CD4-positive, alpha-beta T cell (primary cell): ENCODE data around the gene ZNF142. TPM values are rescaled to one million over a fixed set of nuclear protein-coding genes. Genes with fewer than 3 reads are reported as not detected.

ENCODE experiments used
- ATAC-seq: fragments of 200-7000 bp; cut with Tn5 transposase; one replicate; pipeline ENCODE4 v1.10.0; 2022; ENCODE audit warnings: mild to moderate bottlenecking; ENCODE audit not compliant: poor library complexity
- CTCF ChIA-PET: fragments of 350-600 bp; sonication (Branson Sonifier 250); formaldehyde crosslinking; loops from one replicate; lab custom pipeline; 2021; ENCODE audit warnings: antibody characterized with exemption, inconsistent platforms; lab: Charles Lee
- POLR2A ChIA-PET: fragments of 350-600 bp; sonication (Branson Sonifier 250); formaldehyde crosslinking; loops from one replicate; lab custom pipeline; 2021; ENCODE audit warnings: antibody characterized with exemption, inconsistent platforms; lab: Charles Lee
- DNase-seq, 14 experiments: peaks; one replicate each; pipeline ENCODE4 v3.0.0-alpha.2; 2013 to 2020; ENCODE audit warnings: mixed read lengths in 2 of 14
- H3K27ac ChIP-seq, 2 donors: one replicate each; pipeline versions ENCODE4 v1.5.1 to v1.7.0; 2013; ENCODE audit warnings: low read length in 2 of 2, low read depth in 1 of 2, mild to moderate bottlenecking in 1 of 2
- H3K27me3 ChIP-seq, 2 experiments: 1 replicate in 1 of 2; 2 replicates in 1 of 2; pipeline versions ENCODE4 v1.6.1 to v1.7.0; 2013; ENCODE audit warnings: low read length in 2 of 2, control low read depth in 1 of 2, mild to moderate bottlenecking in 1 of 2, moderate library complexity in 1 of 2; ENCODE audit not compliant: insufficient read depth in 2 of 2, control insufficient read depth in 1 of 2
- H3K36me3 ChIP-seq: one replicate; pipeline ENCODE4 v1.6.1; 2013; ENCODE audit warnings: low read length, control low read depth; ENCODE audit not compliant: insufficient read depth
- H3K4me1 ChIP-seq: one replicate; pipeline ENCODE4 v1.6.1; 2013; ENCODE audit warnings: low read length, control low read depth; ENCODE audit not compliant: insufficient read depth
- H3K4me3 ChIP-seq: one replicate; pipeline ENCODE4 v1.5.1; 2013; ENCODE audit warnings: mild to moderate bottlenecking, low read length, moderate library complexity
- H3K9me3 ChIP-seq, 2 experiments: 1 replicate in 1 of 2; 2 replicates in 1 of 2; pipeline versions ENCODE4 v1.6.1 to v1.7.0; 2013; ENCODE audit warnings: low read length in 2 of 2, mild to moderate bottlenecking in 2 of 2, control low read depth in 1 of 2, moderate library complexity in 1 of 2; ENCODE audit not compliant: control insufficient read depth in 1 of 2, insufficient read depth in 1 of 2
- H3K27ac Mint-ChIP-seq: one replicate; pipeline ENCODE4 v1.8.0; 2020; ENCODE audit warnings: mixed read lengths
- H3K27me3 Mint-ChIP-seq: one replicate; pipeline ENCODE4 v1.8.0; 2021; ENCODE audit warnings: mixed read lengths
- H3K36me3 Mint-ChIP-seq: one replicate; pipeline ENCODE4 v1.8.0; 2021; ENCODE audit warnings: low read depth, mixed read lengths
- H3K4me1 Mint-ChIP-seq: one replicate; pipeline ENCODE4 v1.8.0; 2021; ENCODE audit warnings: low read depth, mixed read lengths
- H3K4me3 Mint-ChIP-seq: one replicate; pipeline ENCODE4 v1.8.0; 2020; ENCODE audit warnings: mild to moderate bottlenecking, mixed read lengths
- H3K9me3 Mint-ChIP-seq: one replicate; pipeline ENCODE4 v1.8.0; 2020; ENCODE audit warnings: mixed read lengths
- intact Hi-C, 2 experiments: fragments of 100-400 bp; cut with DNase I in 1 of 2; cut with micrococcal nuclease in 1 of 2; formaldehyde crosslinking; loops; one replicate each; pipeline versions ENCODE4 v1.15.1 to v1.9.0; 2023 to 2025; cut with DNase I, micrococcal nuclease
- polyA plus RNA-seq, 2 donors: library from polyadenylated mRNA; unstranded; fragments of 120-200 nt; gene quantifications; one replicate each; pipeline ENCODE4 v1.2.1, GENCODE V29; 2013
- total RNA-seq, 174 experiments: library from RNA in 2 of 174; stranded (reverse) in 2 of 174; gene quantifications; one replicate each; pipeline ENCODE4 v1.2.3 and lab custom pipeline; 2021 to 2026
- TF ChIP-seq, protein P1 (sequence below): fragments of 200-600 bp; IDR thresholded peaks from one replicate; pipeline ENCODE4 v1.8.0; 2022; ENCODE audit warnings: antibody characterized with exemption, mild to moderate bottlenecking

Gene ZNF142, protein sequence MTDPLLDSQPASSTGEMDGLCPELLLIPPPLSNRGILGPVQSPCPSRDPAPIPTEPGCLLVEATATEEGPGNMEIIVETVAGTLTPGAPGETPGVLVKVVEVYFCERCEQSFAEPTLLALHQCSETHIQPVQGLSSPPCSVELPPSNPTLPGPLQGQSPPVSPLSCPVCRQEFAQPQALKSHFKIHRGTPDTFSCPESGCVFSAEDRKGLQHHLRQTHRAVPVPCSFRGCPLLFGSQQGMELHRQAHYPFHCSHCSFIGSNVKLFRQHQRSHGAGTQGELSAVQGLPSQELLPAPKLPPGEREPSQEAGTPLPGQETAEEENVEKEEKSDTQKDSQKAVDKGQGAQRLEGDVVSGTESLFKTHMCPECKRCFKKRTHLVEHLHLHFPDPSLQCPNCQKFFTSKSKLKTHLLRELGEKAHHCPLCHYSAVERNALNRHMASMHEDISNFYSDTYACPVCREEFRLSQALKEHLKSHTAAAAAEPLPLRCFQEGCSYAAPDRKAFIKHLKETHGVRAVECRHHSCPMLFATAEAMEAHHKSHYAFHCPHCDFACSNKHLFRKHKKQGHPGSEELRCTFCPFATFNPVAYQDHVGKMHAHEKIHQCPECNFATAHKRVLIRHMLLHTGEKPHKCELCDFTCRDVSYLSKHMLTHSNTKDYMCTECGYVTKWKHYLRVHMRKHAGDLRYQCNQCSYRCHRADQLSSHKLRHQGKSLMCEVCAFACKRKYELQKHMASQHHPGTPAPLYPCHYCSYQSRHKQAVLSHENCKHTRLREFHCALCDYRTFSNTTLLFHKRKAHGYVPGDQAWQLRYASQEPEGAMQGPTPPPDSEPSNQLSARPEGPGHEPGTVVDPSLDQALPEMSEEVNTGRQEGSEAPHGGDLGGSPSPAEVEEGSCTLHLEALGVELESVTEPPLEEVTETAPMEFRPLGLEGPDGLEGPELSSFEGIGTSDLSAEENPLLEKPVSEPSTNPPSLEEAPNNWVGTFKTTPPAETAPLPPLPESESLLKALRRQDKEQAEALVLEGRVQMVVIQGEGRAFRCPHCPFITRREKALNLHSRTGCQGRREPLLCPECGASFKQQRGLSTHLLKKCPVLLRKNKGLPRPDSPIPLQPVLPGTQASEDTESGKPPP (N-terminal part only)
- total RNA-seq, result 10 to 100 TPM; 40.3 to 44.2 TPM
- polyA plus RNA-seq (2013, experiment 1 of 2), result 18.0 TPM
- 24.3 TPM for polyA plus RNA-seq (2013, experiment 2 of 2)
- 25.5 to 138 (median 66.2) reads per million in 172 experiments for total RNA-seq (lab: John Stamatoyannopoulos, UW)

DNA sequence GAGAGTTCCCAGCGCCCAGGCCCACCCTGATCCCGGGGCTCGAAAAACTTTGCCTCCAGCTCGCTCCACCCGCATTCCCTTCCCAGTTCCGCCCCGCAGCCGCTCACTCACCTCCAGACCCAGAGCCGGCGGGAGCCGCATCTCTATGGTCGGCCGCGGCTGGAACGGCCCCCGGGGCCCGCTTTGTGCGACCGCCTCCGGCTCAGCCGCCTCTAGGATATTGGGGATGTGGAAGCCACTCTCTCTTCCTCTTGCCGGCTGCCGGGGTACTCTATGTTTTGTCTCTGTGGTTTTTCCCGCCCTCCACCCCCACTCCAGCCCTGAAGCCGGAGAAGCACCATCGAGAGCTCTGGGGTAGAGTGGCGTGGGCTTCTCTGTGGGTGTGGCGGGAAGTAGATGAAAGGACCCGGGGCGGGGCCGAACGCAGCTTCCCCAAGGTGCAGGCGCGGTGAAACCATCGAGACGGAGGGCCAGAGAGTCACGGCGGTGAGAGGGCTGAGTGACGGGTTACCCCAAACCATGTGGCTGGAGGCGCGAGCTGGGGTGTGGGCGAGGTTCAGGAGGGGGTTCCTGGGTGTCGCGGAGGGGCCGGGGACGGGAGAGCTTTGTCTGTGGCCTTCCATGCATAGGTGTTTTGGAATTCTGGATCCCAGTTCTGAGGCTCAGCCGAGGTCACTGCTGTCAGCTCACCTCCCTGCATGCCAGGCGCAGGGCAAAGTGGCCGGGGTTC is at the start of gene ZNF142, which contains the start of gene BCS1L:
TSS of gene ZNF142 (minus strand) at position 366 of the 730 bp plus-strand sequence. CDS start 3,194 bp downstream, outside the sequence.
TSS of gene BCS1L (plus strand) at position 426 of the 730 bp plus-strand sequence. CDS start 1,305 bp downstream, outside the sequence.
- peak within 1 kb of the TSS; percentile 89 for H3K27ac Mint-ChIP-seq
- peak; percentile 82 to 95 (median 92) for DNase-seq
- peaks cover 88% of the 10 kb centered on the region for H3K36me3 Mint-ChIP-seq
- H3K9me3 ChIP-seq, result no peaks in the 10 kb centered on the region
- peak within 1 kb of the TSS; percentile 79 for H3K4me3 ChIP-seq
- POLR2A ChIA-PET, result interaction anchor here (0.5 to 5.9 kb wide), 20 partner anchors 8 to 938 kb away, joined by 3 to 84 read pairs (median 4); partner anchors contain the start of genes AAMP, CTDSP1, DNAJB2 and DNPEP
- intact Hi-C loops, result loop anchor here (1.0 to 10.0 kb wide), 8 partner anchors 12 to 728 kb away; partner anchors contain the start of genes AAMP (in 1 of the 2), CNOT9 (in 1 of the 2), DNPEP (in 1 of the 2) and PNKD (in 1 of the 2)
- no peaks in the 10 kb centered on the region for H3K27me3 ChIP-seq
- peak within 1 kb of the TSS; percentile 95 for H3K4me3 Mint-ChIP-seq
- H3K4me1 Mint-ChIP-seq, result peaks cover 35% of the 10 kb centered on the region
- peak within 1 kb of the TSS; percentile 53 to 83 for H3K27ac ChIP-seq
- H3K27me3 Mint-ChIP-seq, result no peaks in the 10 kb centered on the region
- TF ChIP-seq, protein P1, sequence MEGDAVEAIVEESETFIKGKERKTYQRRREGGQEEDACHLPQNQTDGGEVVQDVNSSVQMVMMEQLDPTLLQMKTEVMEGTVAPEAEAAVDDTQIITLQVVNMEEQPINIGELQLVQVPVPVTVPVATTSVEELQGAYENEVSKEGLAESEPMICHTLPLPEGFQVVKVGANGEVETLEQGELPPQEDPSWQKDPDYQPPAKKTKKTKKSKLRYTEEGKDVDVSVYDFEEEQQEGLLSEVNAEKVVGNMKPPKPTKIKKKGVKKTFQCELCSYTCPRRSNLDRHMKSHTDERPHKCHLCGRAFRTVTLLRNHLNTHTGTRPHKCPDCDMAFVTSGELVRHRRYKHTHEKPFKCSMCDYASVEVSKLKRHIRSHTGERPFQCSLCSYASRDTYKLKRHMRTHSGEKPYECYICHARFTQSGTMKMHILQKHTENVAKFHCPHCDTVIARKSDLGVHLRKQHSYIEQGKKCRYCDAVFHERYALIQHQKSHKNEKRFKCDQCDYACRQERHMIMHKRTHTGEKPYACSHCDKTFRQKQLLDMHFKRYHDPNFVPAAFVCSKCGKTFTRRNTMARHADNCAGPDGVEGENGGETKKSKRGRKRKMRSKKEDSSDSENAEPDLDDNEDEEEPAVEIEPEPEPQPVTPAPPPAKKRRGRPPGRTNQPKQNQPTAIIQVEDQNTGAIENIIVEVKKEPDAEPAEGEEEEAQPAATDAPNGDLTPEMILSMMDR, result no peak
- CTCF ChIA-PET, result interaction anchor here (0.7 to 2.8 kb wide), 10 partner anchors 9 to 434 kb away, joined by 3 to 23 read pairs (median 6); partner anchors contain the start of genes RNF25, STK36 and TTLL4
- no peaks in the 10 kb centered on the region for H3K9me3 Mint-ChIP-seq
- ATAC-seq, result peak; percentile 98
- H3K36me3 ChIP-seq, result peaks cover 54% of the 10 kb centered on the region
- peaks cover 19% of the 10 kb centered on the region for H3K4me1 ChIP-seq

DNA sequence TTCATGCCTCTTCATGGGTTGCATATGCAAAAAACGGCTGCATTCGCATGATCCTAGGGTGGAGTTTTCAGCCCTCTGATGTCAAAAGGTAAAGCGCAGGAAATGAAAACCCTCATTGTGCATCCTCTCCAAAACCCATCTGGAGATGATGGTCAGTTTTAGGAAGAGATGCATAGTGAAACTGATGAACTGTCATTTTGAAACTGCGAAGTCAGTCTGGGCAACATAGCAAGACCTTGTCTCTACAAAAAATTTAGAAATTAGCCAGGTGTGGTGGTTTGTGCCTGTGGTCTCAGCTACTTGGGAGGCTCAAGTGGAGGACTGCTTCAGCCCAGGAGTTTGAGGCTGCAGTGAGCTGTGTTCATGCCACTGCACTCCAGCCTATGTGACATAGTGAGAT is 48.7 kb upstream of the ZNF142 start:
- no peaks in the 10 kb centered on the region for H3K36me3 ChIP-seq
- CTCF ChIA-PET, result interaction anchor here (0.6 to 2.2 kb wide), 5 partner anchors 21 to 681 kb away, joined by 3 to 7 read pairs (median 4); no protein-coding TSS in a partner anchor
- H3K27me3 Mint-ChIP-seq, result peaks cover 10% of the 10 kb centered on the region

More for the DNA sequence above, 48.7 kb upstream of the ZNF142 start:
- Histone ChIP-seq H3K27ac (no peak overlapping the region), H3K4me3 (no peak overlapping the region), H3K9me3 (no peaks in the 10 kb centered on the region), H3K27me3 (peaks cover 0 to 6% of the 10 kb centered on the region in 2 experiments), H3K4me1 (peaks cover 22% of the 10 kb centered on the region)
- POLR2A ChIA-PET, result no interaction called here
- Mint-ChIP-seq H3K4me1 (peaks cover 11% of the 10 kb centered on the region), H3K4me3 (no peak overlapping the region), H3K36me3 (peaks cover 8% of the 10 kb centered on the region), H3K9me3 (no peaks in the 10 kb centered on the region), H3K27ac (no peak overlapping the region)
- intact Hi-C loops, result loop anchor here in 1 of 2 experiments (2.0 kb wide), 1 partner anchor 47 kb away; no protein-coding TSS in a partner anchor
- ATAC-seq (no peak), DNase-seq (no peak)
- TF ChIP-seq, protein P1, result no peak
